GM12878 (cell line): Measurements from ENCODE around the gene STATH. TPM values are rescaled to one million over a fixed set of nuclear protein-coding genes. Genes with fewer than 3 reads are reported as not detected.

Experiments used
- ATAC-seq: fragments of 200-7000 bp; cut with Tn5 transposase; 3 replicates; pipeline ENCODE4 v1.9.1; 2020; ENCODE audit warnings: mild to moderate bottlenecking, moderate library complexity
- BruUV-seq: library from RNA; stranded (reverse); fragments of 400-500 nt; replicated peaks from 2 replicates; lab custom pipeline; 2021; lab: Mats Ljungman, UMichigan
- CTCF ChIA-PET: fragments of 300-600 bp; sonication (Branson Sonifier 250); formaldehyde crosslinking; extraction: SDS; loops from one replicate; lab custom pipeline; 2021; ENCODE audit warnings: inconsistent platforms; lab: Yijun Ruan, JAX
- POLR2A ChIA-PET: fragments of 350-600 bp; formaldehyde crosslinking; extraction: SDS; loops from one replicate; lab custom pipeline; 2021; ENCODE audit warnings: inconsistent platforms; lab: Charles Lee
- RAD21 ChIA-PET: fragments of 300-600 bp; sonication (Branson Sonifier 250); formaldehyde crosslinking; loops from one replicate; lab custom pipeline; 2023; ENCODE audit warnings: antibody characterized with exemption; ENCODE audit not compliant: unreplicated experiment; lab: Charles Lee
- SMC1A ChIA-PET: fragments of 300-600 bp; sonication (Branson Sonifier 250); formaldehyde crosslinking; loops from one replicate; lab custom pipeline; 2023; ENCODE audit not compliant: unreplicated experiment, uncharacterized antibody; lab: Charles Lee
- DNase-seq: peaks from one replicate; pipeline ENCODE4 v3.0.0-alpha.2; 2011; ENCODE audit warnings: low read depth, low spot score
- FAIRE-seq: peaks from 3 replicates; lab custom pipeline; 2011; peaks lifted over from hg19 to GRCh38; lab: Jason Lieb, UNC
- H2AFZ ChIP-seq: 2 replicates; pipeline ENCODE4 v1.6.0; 2011; ENCODE audit warnings: low read depth, low read length, control low read depth; ENCODE audit not compliant: control insufficient read depth
- H3K27ac ChIP-seq: 2 replicates; pipeline ENCODE4 v1.5.1; 2011; ENCODE audit warnings: control low read depth; ENCODE audit not compliant: control insufficient read depth, insufficient read depth
- H3K27me3 ChIP-seq, 2 experiments: replicated peaks in 1 of 2; 2 replicates each; pipeline versions ENCODE4 v1.6.0 to v1.6.1; 2011; ENCODE audit warnings: low read length in 1 of 2; ENCODE audit not compliant: control insufficient read depth in 2 of 2, insufficient read depth in 2 of 2
- H3K36me3 ChIP-seq, 2 experiments: 2 replicates each; pipeline ENCODE4 v1.5.1; 2011; ENCODE audit warnings: low read length in 1 of 2; ENCODE audit not compliant: control insufficient read depth in 2 of 2, insufficient read depth in 2 of 2
- H3K4me1 ChIP-seq: 2 replicates; pipeline ENCODE4 v1.6.1; 2011; ENCODE audit warnings: mild to moderate bottlenecking, low read length, moderate library complexity, mixed read lengths; ENCODE audit not compliant: control insufficient read depth, insufficient read depth
- H3K4me2 ChIP-seq: 2 replicates; pipeline ENCODE4 v1.6.0; 2011; ENCODE audit warnings: control low read depth; ENCODE audit not compliant: control insufficient read depth, insufficient read depth
- H3K4me3 ChIP-seq: fragments of 200-600 bp; sonication (generic); 2 replicates; pipeline ENCODE4 v1.5.1; 2016
- H3K79me2 ChIP-seq: 2 replicates; pipeline ENCODE4 v1.6.0; 2011; ENCODE audit warnings: low read length; ENCODE audit not compliant: control insufficient read depth, insufficient read depth
- H3K9ac ChIP-seq: 2 replicates; pipeline ENCODE4 v1.8.0; 2011; ENCODE audit warnings: low read length, control low read depth, mixed read lengths; ENCODE audit not compliant: control insufficient read depth, insufficient read depth
- H3K9me3 ChIP-seq: replicated peaks from 3 replicates; pipeline ENCODE4 v1.5.1; 2011; ENCODE audit warnings: mild to moderate bottlenecking, low read length; ENCODE audit not compliant: control insufficient read depth, insufficient read depth
- H4K20me1 ChIP-seq: 2 replicates; pipeline ENCODE4 v1.6.0; 2011; ENCODE audit not compliant: control insufficient read depth, insufficient read depth
- ASH2L ChIP-seq: fragments of 300-600, 200-600 bp; sonication (generic); IDR thresholded peaks from 2 replicates; pipeline ENCODE4 v1.6.1; 2017; ENCODE audit warnings: low read depth, mild to moderate bottlenecking, borderline replicate concordance
- CTCF ChIP-seq, 3 experiments: IDR thresholded peaks in 2 of 3; conservative IDR thresholded peaks in 1 of 3; 2 replicates each; pipeline ENCODE4 v1.5.1; 2011; ENCODE audit warnings: low read depth in 3 of 3, low read length in 3 of 3, mild to moderate bottlenecking in 3 of 3, control low read depth in 2 of 3, moderate library complexity in 2 of 3, inconsistent platforms in 1 of 3, mixed read lengths in 1 of 3; ENCODE audit not compliant: control insufficient read depth in 2 of 3, insufficient read depth in 1 of 3; ENCODE audit errors: extremely low read depth in 1 of 3
- E2F4 ChIP-seq: IDR thresholded peaks from 2 replicates; pipeline ENCODE4 v1.6.1; 2012; ENCODE audit warnings: low read depth, low read length, improper control_type of control experiment
- ELK1 ChIP-seq: IDR thresholded peaks from 2 replicates; pipeline ENCODE4 v1.6.1; 2012; ENCODE audit warnings: low read depth, low read length, improper control_type of control experiment
- FOS ChIP-seq: IDR thresholded peaks from 3 replicates; pipeline ENCODE4 v1.6.1; 2011; ENCODE audit warnings: borderline replicate concordance; ENCODE audit not compliant: insufficient read length; ENCODE audit errors: extremely low read depth
- IKZF1 ChIP-seq: fragments of 450-650 bp; conservative IDR thresholded peaks from 2 replicates; pipeline ENCODE4 v1.6.1; 2017; ENCODE audit warnings: antibody characterized with exemption, mild to moderate bottlenecking
- IRF3 ChIP-seq: fragments of 450-650 bp; IDR thresholded peaks from 2 replicates; pipeline ENCODE4 v1.6.1; 2014; ENCODE audit warnings: mild to moderate bottlenecking
- JUNB ChIP-seq: IDR thresholded peaks from 2 replicates; pipeline ENCODE4 v1.6.1; 2016; ENCODE audit warnings: antibody characterized with exemption, mild to moderate bottlenecking
- MTA3 ChIP-seq: IDR thresholded peaks from 2 replicates; pipeline ENCODE4 v1.6.1; 2012; ENCODE audit warnings: low read length, inconsistent platforms, borderline replicate concordance
- REST ChIP-seq: IDR thresholded peaks from 2 replicates; pipeline ENCODE4 v1.6.1; 2012; ENCODE audit warnings: mild to moderate bottlenecking, low read depth, low read length
- SMARCA5 ChIP-seq: fragments of 450-650 bp; IDR thresholded peaks from 2 replicates; pipeline ENCODE4 v1.6.1; 2017; ENCODE audit warnings: mild to moderate bottlenecking
- SREBF2 ChIP-seq: IDR thresholded peaks from 2 replicates; pipeline ENCODE4 v1.6.1; 2012; ENCODE audit warnings: mild to moderate bottlenecking, low read length
- STAT1 ChIP-seq: fragments of 450-650 bp; conservative IDR thresholded peaks from 2 replicates; pipeline ENCODE4 v1.6.1; 2014; ENCODE audit warnings: antibody characterized with exemption, mild to moderate bottlenecking
- WGBS: methylation state at CpG from one replicate; pipeline ENCODE4 v1.1.6; 2016; ENCODE audit warnings: low lambda C conversion rate; ENCODE audit not compliant: insufficient replicate concordance, insufficient coverage; ENCODE audit errors: missing lambda C conversion rate; 5-methylcytosine and 5-hydroxymethylcytosine counted together
- in situ Hi-C: fragments of 300-500 bp; cut with MboI; formaldehyde crosslinking; loops from 9 replicates; pipeline ENCODE4 v1.14.3; 2018; ENCODE audit warnings: mixed read lengths
- intact Hi-C: fragments of 100-400 bp; cut with micrococcal nuclease; formaldehyde crosslinking; loops from one replicate; pipeline ENCODE4 v1.14.2; 2022; ENCODE audit not compliant: unreplicated experiment
- polyA plus RNA-seq, 11 experiments: library from polyadenylated mRNA; depleted of rRNA in 4 of 11; unstranded in 6 of 11; stranded (reverse) in 5 of 11; fragments of >200 nt; fragmentation: Nextera tagmentation in 4 of 11; fragmentation: Illumina TruSeq in 1 of 11; extraction: Ambion mirVana in 4 of 11; extraction: Trizol in 1 of 11; gene quantifications; 1 replicate in 1 of 11; 2 replicates in 10 of 11; pipeline versions ENCODE4 v1.2.1 to v1.2.3, GENCODE V29; 2011 to 2016; ENCODE audit warnings: inconsistent platforms in 2 of 11, missing spikeins in 2 of 11, low read depth in 1 of 11
- total RNA-seq, 4 experiments: library from RNA; depleted of rRNA in 3 of 4; stranded (reverse); fragments of >200 nt in 3 of 4; fragmentation: Illumina TruSeq in 1 of 4; extraction: Trizol in 1 of 4; gene quantifications; 2 replicates each; pipeline versions ENCODE4 v1.2.1 to v1.2.3, GENCODE V29; 2013 to 2021
- TF ChIP-seq, protein P1 (sequence below): fragments of 450-650 bp; IDR thresholded peaks from 2 replicates; pipeline ENCODE4 v1.6.1; 2017; ENCODE audit warnings: low read depth, mild to moderate bottlenecking, moderate library complexity

The STATH gene
- total and polyA plus RNA-seq, 10 of the 15 experiments (the other 5 are each of a cell fraction or from before 2014, with no cell fraction given) = 0.21 TPM; not detected in 9

GRCh38 chr4:69986663-69987062 lies 9.1 kb upstream of the STATH start:
- no peak for FAIRE-seq
- Histone ChIP-seq H3K9me3 (no peaks in the 10 kb centered on the region), H3K4me3 (no peak overlapping the region), H3K4me1 (no peaks in the 10 kb centered on the region), H3K9ac (no peak overlapping the region), H3K27me3 (no peaks in the 10 kb centered on the region), H3K27ac (no peak overlapping the region), H4K20me1 (no peaks in the 10 kb centered on the region), H3K79me2 (no peaks in the 10 kb centered on the region)
- no peak for DNase-seq
- whole genome bisulfite sequencing = 0% methylated on average over 1 of the region's 1 CpG
- SMC1A ChIA-PET = interaction anchor here (1.2 kb wide), 1 partner anchor 8 kb away, joined by 3 read pairs; no protein-coding TSS in a partner anchor
- BruUV-seq = no TSS peak
- in situ Hi-C loops (no loop called here), intact Hi-C loops (no loop called here)
- RAD21 ChIA-PET = no interaction called here
- TF ChIP-seq E2F4 (no peak), FOS (no peak), IRF3 (no peak), JUNB (no peak), STAT1 (no peak), REST (no peak), ELK1 (no peak), MTA3 (no peak), SREBF2 (no peak), CTCF (IDR thresholded peaks at IDR 0.05 in 2 of 3, conservative IDR thresholded peaks at IDR 0.05 in 1 of 3; ENCODE audit: control insufficient read depth in 2 of 3, extremely low read depth in 1 of 3, insufficient read depth in 1 of 3, low read depth in 3 of 3, low read length in 3 of 3) (no peak), ASH2L (no peak), SMARCA5 (no peak), IKZF1 (no peak)
- TF ChIP-seq, protein P1, sequence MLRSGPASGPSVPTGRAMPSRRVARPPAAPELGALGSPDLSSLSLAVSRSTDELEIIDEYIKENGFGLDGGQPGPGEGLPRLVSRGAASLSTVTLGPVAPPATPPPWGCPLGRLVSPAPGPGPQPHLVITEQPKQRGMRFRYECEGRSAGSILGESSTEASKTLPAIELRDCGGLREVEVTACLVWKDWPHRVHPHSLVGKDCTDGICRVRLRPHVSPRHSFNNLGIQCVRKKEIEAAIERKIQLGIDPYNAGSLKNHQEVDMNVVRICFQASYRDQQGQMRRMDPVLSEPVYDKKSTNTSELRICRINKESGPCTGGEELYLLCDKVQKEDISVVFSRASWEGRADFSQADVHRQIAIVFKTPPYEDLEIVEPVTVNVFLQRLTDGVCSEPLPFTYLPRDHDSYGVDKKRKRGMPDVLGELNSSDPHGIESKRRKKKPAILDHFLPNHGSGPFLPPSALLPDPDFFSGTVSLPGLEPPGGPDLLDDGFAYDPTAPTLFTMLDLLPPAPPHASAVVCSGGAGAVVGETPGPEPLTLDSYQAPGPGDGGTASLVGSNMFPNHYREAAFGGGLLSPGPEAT = no peak
- TF ChIP-seq, all 136 proteins: peak for 0
- ChIA-PET POLR2A (no interaction called here), CTCF (no interaction called here)
- no peak overlapping the region for H2AFZ ChIP-seq
- no peaks in the 10 kb centered on the region for H3K36me3 ChIP-seq
- no peak overlapping the region for H3K4me2 ChIP-seq
- no peak for ATAC-seq
